Measurements from ENCODE around the gene BCKDHA. TPM values are rescaled to one million over a fixed set of nuclear protein-coding genes. Genes with fewer than 3 reads are reported as not detected.

BCKDHA gene
- total RNA-seq, 2 experiments from 2014 or later = 12.2 to 13.1 TPM

GRCh38 chr19:41443813-41444455, 46.3 kb downstream of the BCKDHA start:
- Mint-ChIP-seq H3K27ac (no peak overlapping the region), H3K4me3 (no peak overlapping the region), H3K36me3 (ENCODE audit: low read depth) (no peaks in the 10 kb centered on the region), H3K4me1 (ENCODE audit: low read depth) (no peaks in the 10 kb centered on the region), H3K9me3 (no peaks in the 10 kb centered on the region), H3K27me3 (peaks cover 29% of the 10 kb centered on the region)
- Histone ChIP-seq H3K4me3 (ENCODE audit: low read length) (no peak overlapping the region), H3K4me1 (ENCODE audit: insufficient read depth, low read length) (peaks cover 24% of the 10 kb centered on the region), H3K9me3 (ENCODE audit: control insufficient read depth in 1 of 2, insufficient read depth in 1 of 2, low read length in 2 of 2) (no peaks in the 10 kb centered on the region), H3K36me3 (ENCODE audit: insufficient read depth, low read length) (no peaks in the 10 kb centered on the region), H3K27me3 (ENCODE audit: control insufficient read depth in 1 of 2, insufficient read depth in 2 of 2, low read length in 2 of 2) (peaks cover 4 to 8% of the 10 kb centered on the region in 2 experiments), H3K27ac (ENCODE audit: low read depth in 1 of 2, low read length in 2 of 2) (no peak overlapping the region)
- DNase-seq (no peak), ATAC-seq (ENCODE audit: poor library complexity) (no peak)
- ChIA-PET POLR2A (no interaction called here), CTCF (no interaction called here)
- intact Hi-C loops (cut with DNase I, micrococcal nuclease) = loop anchor here in 1 of 2 experiments (5.0 kb wide), 2 partner anchors 92 to 242 kb away; partner anchors contain the start of gene TGFB1
- TF ChIP-seq CTCF (IDR thresholded peaks at IDR 0.05) = no peak

- H3K4me1 Mint-ChIP-seq (ENCODE audit: low read depth) = no peaks in the 10 kb centered on the region
- H3K27me3 Mint-ChIP-seq = peaks cover 34% of the 10 kb centered on the region
- Histone ChIP-seq H3K4me1 (ENCODE audit: insufficient read depth, low read length) (peaks cover 20% of the 10 kb centered on the region), H3K36me3 (ENCODE audit: insufficient read depth, low read length) (no peaks in the 10 kb centered on the region), H3K27me3 (ENCODE audit: control insufficient read depth in 1 of 2, insufficient read depth in 2 of 2, low read length in 2 of 2) (peaks cover 4 to 8% of the 10 kb centered on the region in 2 experiments), H3K27ac (ENCODE audit: low read depth in 1 of 2, low read length in 2 of 2) (no peak overlapping the region), H3K9me3 (ENCODE audit: control insufficient read depth in 1 of 2, insufficient read depth in 1 of 2, low read length in 2 of 2) (no peaks in the 10 kb centered on the region), H3K4me3 (ENCODE audit: low read length) (no peak overlapping the region)
- no peaks in the 10 kb centered on the region for H3K36me3 Mint-ChIP-seq (ENCODE audit: low read depth)
- no peaks in the 10 kb centered on the region for H3K9me3 Mint-ChIP-seq
- no peak overlapping the region for H3K4me3 Mint-ChIP-seq
- POLR2A ChIA-PET = no interaction called here
- intact Hi-C loops (cut with DNase I, micrococcal nuclease) = no loop called here
- no peak for TF ChIP-seq CTCF (IDR thresholded peaks at IDR 0.05)
- ATAC-seq (ENCODE audit: poor library complexity) (no peak), DNase-seq (no peak)
- CTCF ChIA-PET = no interaction called here
- H3K27ac Mint-ChIP-seq = no peak overlapping the region
Measured at GRCh38 chr19:41445575-41445974, 48.0 kb downstream of the BCKDHA start.

GRCh38 chr19:41447732-41448332, 50.2 kb downstream of the BCKDHA start:
- no peaks in the 10 kb centered on the region for H3K9me3 ChIP-seq (ENCODE audit: control insufficient read depth in 1 of 2, insufficient read depth in 1 of 2, low read length in 2 of 2)
- CTCF ChIA-PET = interaction anchor here (2.0 to 2.6 kb wide), 4 partner anchors 8 to 147 kb away, joined by 5 to 18 read pairs (median 13); partner anchors contain the start of gene DMAC2
- H3K4me1 ChIP-seq (ENCODE audit: insufficient read depth, low read length) = peaks cover 20% of the 10 kb centered on the region
- intact Hi-C loops (cut with DNase I, micrococcal nuclease) = loop anchor here in 1 of 2 experiments (2.0 kb wide), 1 partner anchor 115 kb away; no protein-coding TSS in a partner anchor
- no peak overlapping the region for H3K27ac ChIP-seq (ENCODE audit: low read depth in 1 of 2, low read length in 2 of 2)
- Mint-ChIP-seq H3K36me3 (ENCODE audit: low read depth) (no peaks in the 10 kb centered on the region), H3K4me1 (ENCODE audit: low read depth) (no peaks in the 10 kb centered on the region), H3K27ac (no peak overlapping the region), H3K4me3 (no peak overlapping the region), H3K27me3 (peaks cover 34% of the 10 kb centered on the region), H3K9me3 (no peaks in the 10 kb centered on the region)
- DNase-seq (no peak), ATAC-seq (ENCODE audit: poor library complexity) (no peak)
- POLR2A ChIA-PET = interaction anchor here (2.1 to 2.2 kb wide), 2 partner anchors 116 to 123 kb away, joined by 7 to 16 read pairs; no protein-coding TSS in a partner anchor
- TF ChIP-seq CTCF (IDR thresholded peaks at IDR 0.05) = no peak
- no peaks in the 10 kb centered on the region for H3K36me3 ChIP-seq (ENCODE audit: insufficient read depth, low read length)
- H3K4me3 ChIP-seq (ENCODE audit: low read length) = no peak overlapping the region
- peaks cover 4 to 8% of the 10 kb centered on the region in 2 experiments for H3K27me3 ChIP-seq (ENCODE audit: control insufficient read depth in 1 of 2, insufficient read depth in 2 of 2, low read length in 2 of 2)

Measured in CD4-positive, alpha-beta T cell (primary cell).